Loucy (cell line): ENCODE measurements around the gene ASTN2.

Experiments
- H2AFZ ChIP-seq: fragments of 200-600 bp; sonication (generic); 2 replicates; pipeline ENCODE4 v1.6.0; 2016; ENCODE audit warnings: antibody characterized with exemption, mild to moderate bottlenecking, low read length, moderate library complexity
- H3F3A ChIP-seq: fragments of 200-600 bp; 2 replicates; pipeline ENCODE4 v1.6.0; 2016; ENCODE audit warnings: antibody characterized with exemption, low read depth, mild to moderate bottlenecking
- H3K27me3 ChIP-seq: fragments of 200-600 bp; sonication (generic); 2 replicates; pipeline ENCODE4 v1.6.1; 2014; ENCODE audit warnings: low read length, mild to moderate bottlenecking; ENCODE audit not compliant: insufficient read depth, poor library complexity, severe bottlenecking
- H3K36me3 ChIP-seq: fragments of 200-600 bp; sonication (generic); 2 replicates; pipeline ENCODE4 v1.6.1; 2016; ENCODE audit warnings: low read length; ENCODE audit not compliant: insufficient read depth
- H3K4me1 ChIP-seq: fragments of 200-600 bp; sonication (generic); 2 replicates; pipeline ENCODE4 v1.5.1; 2014; ENCODE audit warnings: low read length, mild to moderate bottlenecking; ENCODE audit not compliant: insufficient read depth, poor library complexity, severe bottlenecking
- H3K4me2 ChIP-seq: fragments of 200-600 bp; sonication (generic); 2 replicates; pipeline ENCODE4 v1.6.0; 2014; ENCODE audit warnings: antibody characterized with exemption, low read length, low read depth, mild to moderate bottlenecking; ENCODE audit not compliant: poor library complexity, severe bottlenecking
- H3K4me3 ChIP-seq: fragments of 200-600 bp; sonication (generic); 2 replicates; pipeline ENCODE4 v1.5.1; 2014; ENCODE audit warnings: low read length, mild to moderate bottlenecking, mixed read lengths; ENCODE audit not compliant: poor library complexity, severe bottlenecking
- H3K79me2 ChIP-seq: fragments of 200-600 bp; sonication (generic); 2 replicates; pipeline ENCODE4 v1.6.1; 2014; ENCODE audit warnings: low read length; ENCODE audit not compliant: insufficient read depth
- H3K9ac ChIP-seq: fragments of 200-600 bp; sonication (generic); 2 replicates; pipeline ENCODE4 v1.6.0; 2014; ENCODE audit warnings: mild to moderate bottlenecking, low read depth, low read length, moderate library complexity; ENCODE audit not compliant: poor library complexity, severe bottlenecking
- H3K9me2 ChIP-seq: fragments of 200-600 bp; sonication (generic); replicated peaks from 2 replicates; pipeline ENCODE4 v1.6.1; 2016; ENCODE audit warnings: low read depth, low read length, mixed read lengths
- H3K9me3 ChIP-seq: fragments of 200-600 bp; sonication (generic); 2 replicates; pipeline ENCODE4 v1.6.1; 2014; ENCODE audit warnings: mild to moderate bottlenecking, antibody characterized with exemption, low read length, low read depth; ENCODE audit not compliant: insufficient read depth
- H4K20me1 ChIP-seq: fragments of 200-600 bp; sonication (generic); 2 replicates; pipeline ENCODE4 v1.6.0; 2014; ENCODE audit warnings: antibody characterized with exemption, low read length, mild to moderate bottlenecking; ENCODE audit not compliant: insufficient read depth, poor library complexity, severe bottlenecking
- CTCF ChIP-seq: fragments of 200-600 bp; sonication (generic); conservative IDR thresholded peaks from 2 replicates; pipeline ENCODE4 v1.5.1; 2014; ENCODE audit warnings: mild to moderate bottlenecking, antibody characterized with exemption, low read length
- EZH2phosphoT487 ChIP-seq: fragments of 200-600 bp; IDR thresholded peaks from 2 replicates; pipeline ENCODE4 v1.6.1; 2018; ENCODE audit warnings: antibody characterized with exemption, mild to moderate bottlenecking, moderate library complexity, borderline replicate concordance

The ASTN2 gene

GRCh38 chr9:117116084-117116483 is 298.8 kb downstream of the ASTN2 start:
- H3K36me3 ChIP-seq, result no peaks in the 10 kb centered on the region
- H3K9ac ChIP-seq, result no peak overlapping the region
- H3K9me2 ChIP-seq, result no peaks in the 10 kb centered on the region
- H3K4me2 ChIP-seq, result no peak overlapping the region
- H3K4me3 ChIP-seq, result no peak overlapping the region
- H3K4me1 ChIP-seq, result no peaks in the 10 kb centered on the region
- TF ChIP-seq EZH2phosphoT487, result no peak
- no peak for TF ChIP-seq CTCF
- peaks cover 4% of the 10 kb centered on the region; the same call in 1 of the 2 replicates for H3K9me3 ChIP-seq
- no peaks in the 10 kb centered on the region for H4K20me1 ChIP-seq
- H3F3A ChIP-seq, result no peaks in the 10 kb centered on the region
- no peaks in the 10 kb centered on the region for H3K27me3 ChIP-seq
- H3K79me2 ChIP-seq, result no peaks in the 10 kb centered on the region
- no peak overlapping the region for H2AFZ ChIP-seq

GRCh38 chr9:117114768-117115167 is 300.1 kb downstream of the ASTN2 start:
- Histone ChIP-seq H3K27me3 (no peaks in the 10 kb centered on the region), H3K4me2 (no peak overlapping the region), H3K4me1 (no peaks in the 10 kb centered on the region), H3K9ac (no peak overlapping the region), H3K36me3 (no peaks in the 10 kb centered on the region), H3K79me2 (no peaks in the 10 kb centered on the region), H3K4me3 (no peak overlapping the region), H4K20me1 (no peaks in the 10 kb centered on the region), H2AFZ (no peak overlapping the region), H3K9me2 (no peaks in the 10 kb centered on the region), H3F3A (no peaks in the 10 kb centered on the region), H3K9me3 (0 out of 2 replicates have a peak, but pooled peaks cover 4% of the 10 kb centered on the region)
- no peak for TF ChIP-seq CTCF
- no peak for TF ChIP-seq EZH2phosphoT487

- no peak overlapping the region for H3K9ac ChIP-seq
- H2AFZ ChIP-seq, result no peak overlapping the region
- no peaks in the 10 kb centered on the region for H3K79me2 ChIP-seq
- TF ChIP-seq EZH2phosphoT487, result no peak
- H3F3A ChIP-seq, result no peaks in the 10 kb centered on the region
- H3K9me2 ChIP-seq, result no peaks in the 10 kb centered on the region
- no peaks in the 10 kb centered on the region for H3K27me3 ChIP-seq
- H3K9me3 ChIP-seq, result no peaks in the 10 kb centered on the region; the same call in 1 of the 2 replicates
- H3K4me1 ChIP-seq, result no peaks in the 10 kb centered on the region
- no peak overlapping the region for H3K4me2 ChIP-seq
- no peaks in the 10 kb centered on the region for H4K20me1 ChIP-seq
- no peak overlapping the region for H3K4me3 ChIP-seq
- H3K36me3 ChIP-seq, result no peaks in the 10 kb centered on the region
Observed at GRCh38 chr9:117104716-117105495, 310.0 kb downstream of the ASTN2 start.

GRCh38 chr9:117104206-117104605 is 310.7 kb downstream of the ASTN2 start:
- Histone ChIP-seq H2AFZ (no peak overlapping the region), H3K27me3 (no peaks in the 10 kb centered on the region), H3F3A (no peaks in the 10 kb centered on the region), H3K79me2 (no peaks in the 10 kb centered on the region), H3K9me2 (no peaks in the 10 kb centered on the region), H4K20me1 (no peaks in the 10 kb centered on the region), H3K4me2 (no peak overlapping the region), H3K9me3 (no peaks in the 10 kb centered on the region; the same call in 1 of the 2 replicates), H3K36me3 (no peaks in the 10 kb centered on the region), H3K9ac (no peak overlapping the region), H3K4me1 (no peaks in the 10 kb centered on the region), H3K4me3 (no peak overlapping the region)
- TF ChIP-seq CTCF (no peak), EZH2phosphoT487 (no peak)
